Measurements from ENCODE around the gene PDLIM5.

The PDLIM5 gene

DNA sequence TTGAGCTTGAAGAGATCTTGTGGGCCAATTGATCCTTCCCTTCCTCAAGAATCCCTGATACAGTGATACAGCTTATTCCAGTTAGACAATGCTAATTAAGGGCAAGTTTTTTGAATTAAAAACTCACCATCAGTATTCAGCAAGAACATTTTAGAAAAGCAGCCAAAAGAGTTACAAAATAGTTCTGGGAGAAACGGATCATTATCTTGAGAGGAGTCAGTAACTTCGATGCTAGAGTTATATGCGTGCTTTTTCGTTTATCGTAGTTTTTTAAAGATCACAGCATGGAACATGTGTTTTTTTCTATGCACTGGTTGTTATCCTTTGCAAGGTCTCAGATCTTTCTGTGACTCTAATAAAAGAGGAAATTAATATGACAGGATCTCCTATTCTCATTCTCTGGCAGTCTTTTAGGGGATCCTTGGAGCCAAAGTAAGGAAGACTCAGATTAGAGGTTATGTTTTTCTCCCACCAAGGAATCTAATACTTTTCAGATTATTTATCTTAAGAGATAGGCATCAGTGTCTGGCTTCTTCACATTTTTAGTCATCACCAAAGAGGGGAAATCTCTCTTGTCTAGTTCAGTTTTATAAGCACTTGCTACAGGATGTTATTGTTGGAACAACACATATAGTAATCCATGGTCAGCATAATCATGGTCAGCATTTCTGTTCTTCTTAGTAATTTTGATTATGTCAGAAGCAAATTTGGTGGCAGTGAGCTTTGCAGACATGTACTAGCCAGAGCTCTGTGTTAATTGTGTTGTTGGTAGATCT is 109.7 kb downstream of the PDLIM5 start:
- DNase-seq (ENCODE audit: low read depth), result no peak

DNA sequence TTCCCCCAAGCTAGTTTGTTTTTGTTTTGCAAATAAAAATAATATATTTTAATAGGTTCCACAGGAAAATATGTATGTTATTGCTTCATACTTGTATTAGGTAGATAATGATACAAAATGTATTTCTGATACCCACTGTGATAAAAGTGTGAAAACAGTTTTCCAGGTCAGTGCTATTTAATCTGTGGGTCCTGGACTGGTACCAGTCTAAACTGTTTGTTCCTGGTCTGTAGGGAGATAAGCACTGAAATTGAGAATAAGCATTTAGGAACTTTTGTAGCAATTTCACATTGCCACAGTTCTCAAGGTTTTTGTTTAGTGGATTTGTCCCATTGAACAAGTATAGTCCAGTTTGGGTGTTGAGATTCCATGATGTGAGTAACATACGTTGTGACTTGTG is 110.5 kb downstream of the PDLIM5 start:
- DNase-seq (ENCODE audit: low read depth), result no peak

DNA sequence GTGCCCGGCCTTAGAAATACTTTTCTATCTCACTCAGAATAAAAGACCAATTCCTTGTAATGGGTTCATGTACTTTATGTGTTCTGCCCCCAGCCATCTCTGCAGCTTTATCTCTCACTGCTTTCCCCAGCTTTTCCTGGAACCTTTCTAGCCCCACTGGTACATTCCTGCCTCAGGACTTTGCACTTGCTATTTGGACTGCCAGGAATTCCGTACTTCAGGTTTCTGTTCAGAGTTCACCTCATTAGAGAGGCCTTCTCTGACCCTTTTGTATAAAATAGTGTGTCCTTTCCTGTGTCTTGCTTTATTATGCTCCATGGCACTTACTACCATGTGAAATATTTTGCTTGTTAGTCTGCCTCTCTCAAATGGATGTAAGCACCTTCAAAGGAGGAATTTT is 112.5 kb downstream of the PDLIM5 start:
- no peak for DNase-seq (ENCODE audit: low read depth)

DNA sequence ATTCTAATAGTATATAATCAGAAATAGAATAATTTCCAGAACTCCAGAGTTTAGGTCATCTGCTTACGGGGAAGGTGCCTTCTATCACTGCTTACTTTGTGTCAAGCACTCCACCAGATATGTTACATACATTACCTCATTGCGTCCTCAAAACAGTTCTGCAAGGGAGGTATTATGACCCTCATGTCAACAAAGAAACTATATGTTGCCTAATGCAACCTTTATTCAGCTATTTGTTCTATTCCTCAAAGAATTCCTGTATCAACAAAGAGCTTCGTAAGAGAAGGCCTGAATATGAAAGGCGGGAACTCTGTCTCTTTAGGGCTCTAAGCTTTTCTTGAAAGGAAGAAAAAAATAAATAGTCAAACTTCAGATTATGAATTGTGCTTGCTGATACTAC is 114.7 kb downstream of the PDLIM5 start:
- no peak for DNase-seq (ENCODE audit: low read depth)

DNA sequence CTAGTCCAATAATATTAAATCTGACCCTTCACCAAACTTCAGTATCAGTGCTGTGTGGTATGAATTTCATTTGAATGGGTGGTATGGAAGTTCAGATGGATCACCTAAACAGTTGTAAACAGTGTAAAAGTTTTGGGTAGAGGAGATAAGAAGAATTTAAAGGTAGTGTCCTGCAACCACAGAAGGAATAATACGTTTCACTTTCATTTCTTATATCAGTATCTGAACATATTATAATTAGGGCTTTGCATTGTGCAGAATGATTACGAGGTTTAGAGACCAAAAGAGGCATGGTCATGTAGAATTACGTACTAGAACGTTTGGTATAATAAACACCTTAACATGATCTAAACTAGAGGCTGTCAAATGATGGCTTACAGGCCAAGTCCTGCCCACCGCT is 116.1 kb downstream of the PDLIM5 start:
- DNase-seq (ENCODE audit: low read depth), result no peak

DNA sequence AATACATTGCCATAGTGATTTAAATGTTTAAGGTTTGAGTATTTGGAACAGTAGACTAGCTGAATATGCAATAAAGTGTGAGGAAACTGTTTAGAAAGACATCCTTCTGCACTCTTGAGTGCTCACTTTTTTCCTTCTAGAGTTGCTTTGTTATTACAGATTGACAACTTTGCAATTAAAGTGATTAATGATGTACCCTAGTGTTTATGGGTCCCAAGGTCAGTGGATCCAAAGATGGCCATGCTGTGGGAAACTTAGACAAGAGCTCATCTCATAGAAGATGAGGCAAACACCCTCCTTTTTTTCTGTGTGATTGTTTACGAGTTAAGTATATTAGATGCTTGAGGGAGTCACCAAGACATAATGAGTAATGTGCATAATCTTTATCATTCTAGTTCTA is 118.8 kb downstream of the PDLIM5 start:
- no peak for DNase-seq (ENCODE audit: low read depth)

DNA sequence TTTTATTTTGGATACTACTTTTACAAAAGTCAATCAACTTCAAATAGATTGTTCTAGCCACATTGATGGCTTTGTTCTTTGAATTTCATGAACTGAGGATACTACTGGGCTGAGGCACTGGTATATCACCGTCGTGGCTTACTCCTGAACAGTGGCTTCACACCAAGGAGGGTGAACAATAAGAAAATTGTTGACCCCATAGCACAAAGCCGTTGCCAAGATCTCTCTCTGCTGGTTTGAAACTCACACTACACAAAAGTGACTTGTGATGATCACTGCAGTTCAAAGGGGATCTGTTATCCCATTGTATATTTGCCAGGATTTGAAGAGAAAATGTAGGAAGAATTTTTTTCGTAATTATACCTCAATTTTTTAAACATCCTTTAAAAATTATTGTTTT is 119.6 kb downstream of the PDLIM5 start:
- no peak for DNase-seq (ENCODE audit: low read depth)

DNA sequence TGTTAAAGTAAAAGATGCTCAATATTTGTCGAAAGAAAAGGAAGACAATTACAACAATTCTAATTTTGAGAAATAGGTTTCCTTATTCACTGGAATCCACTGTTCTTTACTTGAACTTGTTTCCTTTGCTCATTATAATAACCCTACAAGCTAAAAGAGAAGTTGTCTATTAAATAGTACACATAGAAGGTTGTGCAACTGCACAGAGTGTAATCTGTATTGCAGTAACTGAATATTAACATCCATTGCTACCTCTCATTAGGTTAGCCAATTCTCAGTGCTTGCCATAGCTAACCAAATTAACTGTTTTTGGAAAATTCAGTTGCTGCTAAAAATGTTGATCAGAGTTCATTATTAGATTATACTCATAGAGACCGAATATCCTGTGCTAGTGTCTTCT is 120.0 kb downstream of the PDLIM5 start:
- no peak for DNase-seq (ENCODE audit: low read depth)

DNA sequence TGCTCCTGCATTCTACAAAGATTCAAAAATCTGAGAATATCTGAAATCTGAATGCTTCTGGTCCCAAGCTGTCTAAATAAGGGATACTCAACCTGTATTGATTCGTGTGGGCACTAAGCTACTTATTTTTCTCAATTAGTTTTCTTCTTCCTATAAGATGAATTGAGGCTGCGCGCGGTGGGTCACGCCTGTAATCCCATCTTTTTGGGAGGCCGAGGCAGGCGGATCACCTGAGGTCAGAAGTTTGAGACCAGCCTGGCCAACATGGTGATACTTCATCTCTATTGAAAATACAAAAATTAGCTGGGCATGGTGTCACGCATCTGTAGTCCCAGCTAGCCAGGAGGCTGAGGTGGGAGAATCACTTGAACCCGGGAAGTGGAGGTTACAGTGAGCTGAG is 122.3 kb downstream of the PDLIM5 start:
- no peak for DNase-seq (ENCODE audit: low read depth)

DNA sequence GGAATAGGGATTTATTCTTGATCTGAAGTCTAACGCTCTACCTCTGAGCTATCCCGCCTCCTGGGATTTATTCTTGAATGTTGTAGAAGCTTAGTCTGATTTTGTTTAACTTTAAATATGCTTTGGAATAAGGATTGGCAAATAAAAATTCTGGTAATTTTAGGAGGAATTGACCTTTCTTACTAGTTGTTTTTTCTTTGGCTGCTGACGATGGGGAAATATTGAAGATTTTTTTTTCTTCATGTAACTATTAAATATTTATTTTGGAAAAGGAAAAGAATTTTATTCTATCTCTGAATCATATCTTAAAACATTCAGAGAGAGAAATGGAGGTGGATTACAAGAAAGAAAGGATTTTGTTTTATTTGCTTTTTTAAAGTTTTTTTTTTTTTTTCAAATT is 122.9 kb downstream of the PDLIM5 start:
- DNase-seq (ENCODE audit: low read depth), result no peak

DNA sequence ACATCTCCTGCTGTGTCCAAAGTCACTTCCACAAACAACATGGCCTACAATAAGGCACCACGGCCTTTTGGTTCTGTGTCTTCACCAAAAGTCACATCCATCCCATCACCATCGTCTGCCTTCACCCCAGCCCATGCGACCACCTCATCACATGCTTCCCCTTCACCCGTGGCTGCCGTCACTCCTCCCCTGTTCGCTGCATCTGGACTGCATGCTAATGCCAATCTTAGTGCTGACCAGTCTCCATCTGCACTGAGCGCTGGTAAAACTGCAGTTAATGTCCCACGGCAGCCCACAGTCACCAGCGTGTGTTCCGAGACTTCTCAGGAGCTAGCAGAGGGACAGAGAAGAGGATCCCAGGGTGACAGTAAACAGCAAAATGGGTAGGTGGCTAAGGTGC is 123.9 kb downstream of the PDLIM5 start:
- no peak for DNase-seq (ENCODE audit: low read depth)

DNA sequence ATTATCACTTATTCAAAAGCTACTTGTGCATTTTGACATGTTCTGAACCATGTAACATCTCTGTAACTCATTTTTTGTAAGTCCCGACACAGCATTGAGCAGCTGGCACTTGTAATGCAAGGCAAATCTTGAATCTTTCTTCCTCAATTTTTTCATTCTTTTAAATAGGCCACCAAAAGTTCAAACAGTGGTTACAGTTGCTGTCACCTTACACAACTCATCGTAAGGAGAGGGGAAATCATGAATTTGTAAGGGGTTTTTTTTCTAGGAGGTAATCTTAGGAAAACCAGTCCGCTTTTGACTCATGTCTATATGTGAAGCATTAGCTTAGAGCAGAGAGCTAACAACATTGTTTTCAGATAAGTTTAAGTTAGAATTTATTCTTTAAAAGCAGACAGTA is 124.5 kb downstream of the PDLIM5 start:
- DNase-seq (ENCODE audit: low read depth), result no peak

DNA sequence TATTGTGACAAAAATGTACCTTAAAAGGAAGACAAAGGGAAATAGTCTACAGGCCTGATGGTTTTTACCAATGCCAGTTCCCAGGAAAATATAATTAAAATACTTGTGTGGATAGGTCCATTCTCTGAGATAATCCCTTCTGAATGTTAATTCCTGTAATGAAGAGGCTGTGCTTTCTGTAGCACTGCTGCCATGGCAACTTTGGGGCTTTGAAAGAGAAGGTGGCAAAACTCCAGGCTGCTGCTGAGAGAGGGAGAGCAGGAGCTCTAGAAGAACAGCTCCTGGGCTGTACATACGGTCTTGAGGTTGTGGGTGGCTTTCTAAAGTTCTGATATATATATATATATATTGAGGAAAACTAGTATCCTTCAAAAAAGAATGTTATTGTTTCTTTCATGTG is 125.4 kb downstream of the PDLIM5 start:
- no peak for DNase-seq (ENCODE audit: low read depth)

DNA sequence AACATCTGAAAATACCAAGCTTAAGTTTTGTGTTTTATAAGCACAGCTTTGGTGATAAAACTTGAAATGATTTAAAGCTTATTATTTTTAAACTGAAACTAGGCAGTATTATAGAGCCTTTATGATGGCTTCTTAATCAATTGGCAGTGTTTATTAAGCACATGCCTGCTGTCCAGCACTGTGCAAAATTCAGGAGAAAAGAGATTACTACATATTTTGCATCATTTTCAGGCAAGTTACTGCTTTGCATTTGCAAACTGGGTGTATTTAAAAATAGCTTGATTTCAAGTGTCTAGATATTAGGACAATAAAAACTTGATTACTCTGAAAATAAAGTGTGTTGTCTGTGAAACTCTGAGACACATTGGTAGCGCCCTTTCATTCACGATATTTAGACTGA is 126.5 kb downstream of the PDLIM5 start:
- DNase-seq (ENCODE audit: low read depth), result no peak

DNA sequence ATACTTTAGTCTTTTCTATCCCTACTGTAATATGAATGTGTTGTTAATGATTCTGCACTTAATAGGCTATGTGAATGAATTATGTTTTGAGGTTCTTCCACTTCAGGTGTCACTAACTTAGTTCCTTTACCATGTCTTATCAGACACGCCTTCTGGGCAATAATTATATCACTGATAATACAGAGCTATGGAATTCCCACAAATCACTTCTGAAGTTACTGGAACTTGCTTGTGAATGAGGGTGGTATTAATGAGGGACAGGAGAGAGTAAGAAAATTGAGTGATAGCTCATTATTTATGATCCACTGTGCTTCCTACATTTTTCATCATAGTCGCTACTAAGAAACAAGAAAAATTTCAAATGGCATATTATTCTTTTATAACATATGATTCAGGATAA is 130.0 kb downstream of the PDLIM5 start:
- no peak for DNase-seq (ENCODE audit: low read depth)

DNA sequence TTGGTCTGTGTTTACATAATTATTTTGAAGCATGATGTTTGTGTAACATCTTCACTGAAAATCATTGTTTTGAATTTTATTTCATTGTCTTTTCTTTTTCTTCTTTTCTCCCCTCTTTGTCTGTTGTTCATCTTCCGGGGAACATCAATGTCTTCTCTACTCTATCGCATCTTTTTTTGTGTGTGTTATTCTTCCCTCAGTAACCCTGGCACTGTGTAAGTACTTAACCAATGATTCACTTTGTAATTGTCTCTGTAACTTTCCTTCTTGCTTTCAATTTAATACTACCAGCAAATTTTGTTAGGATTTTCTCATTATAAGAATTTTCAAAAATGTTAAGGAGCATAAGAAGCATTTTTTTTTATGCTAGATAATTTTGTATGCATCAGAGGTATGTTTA is 130.8 kb downstream of the PDLIM5 start:
- no peak for DNase-seq (ENCODE audit: low read depth)

DNA sequence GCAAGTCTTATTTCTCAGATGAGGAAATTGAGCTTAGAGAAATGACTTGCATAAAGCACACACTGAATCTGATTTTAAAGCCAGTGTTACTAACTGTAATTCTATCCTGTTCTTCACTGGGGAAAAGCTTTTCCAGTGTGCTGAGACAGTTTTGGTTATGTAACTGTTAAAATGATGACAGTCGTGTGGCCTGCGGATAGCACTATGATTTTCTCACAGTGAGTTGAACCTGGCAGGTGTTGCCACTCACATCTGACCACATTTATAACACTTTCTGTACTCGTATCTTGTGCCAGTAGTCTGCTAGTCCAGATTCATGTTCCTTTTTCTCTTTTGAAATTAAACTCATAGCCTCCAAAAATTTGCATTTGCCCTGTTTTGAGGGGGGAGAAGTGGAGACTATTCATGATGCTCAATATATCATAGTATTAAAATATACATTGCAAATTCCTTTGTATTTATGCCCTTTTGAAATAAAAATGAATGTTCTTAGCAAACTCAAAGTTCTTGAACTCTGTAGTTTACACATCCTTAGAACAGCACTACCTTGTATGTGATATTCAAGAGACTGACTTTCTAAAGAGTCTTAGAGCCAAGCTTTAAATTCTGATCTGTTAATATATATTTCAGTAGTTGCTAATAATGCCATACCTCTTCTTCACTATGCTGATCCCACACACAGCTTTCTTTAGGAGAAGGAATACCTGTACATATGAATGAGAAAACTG is 132.3 kb downstream of the PDLIM5 start:
- DNase-seq (ENCODE audit: low read depth), result no peak

DNA sequence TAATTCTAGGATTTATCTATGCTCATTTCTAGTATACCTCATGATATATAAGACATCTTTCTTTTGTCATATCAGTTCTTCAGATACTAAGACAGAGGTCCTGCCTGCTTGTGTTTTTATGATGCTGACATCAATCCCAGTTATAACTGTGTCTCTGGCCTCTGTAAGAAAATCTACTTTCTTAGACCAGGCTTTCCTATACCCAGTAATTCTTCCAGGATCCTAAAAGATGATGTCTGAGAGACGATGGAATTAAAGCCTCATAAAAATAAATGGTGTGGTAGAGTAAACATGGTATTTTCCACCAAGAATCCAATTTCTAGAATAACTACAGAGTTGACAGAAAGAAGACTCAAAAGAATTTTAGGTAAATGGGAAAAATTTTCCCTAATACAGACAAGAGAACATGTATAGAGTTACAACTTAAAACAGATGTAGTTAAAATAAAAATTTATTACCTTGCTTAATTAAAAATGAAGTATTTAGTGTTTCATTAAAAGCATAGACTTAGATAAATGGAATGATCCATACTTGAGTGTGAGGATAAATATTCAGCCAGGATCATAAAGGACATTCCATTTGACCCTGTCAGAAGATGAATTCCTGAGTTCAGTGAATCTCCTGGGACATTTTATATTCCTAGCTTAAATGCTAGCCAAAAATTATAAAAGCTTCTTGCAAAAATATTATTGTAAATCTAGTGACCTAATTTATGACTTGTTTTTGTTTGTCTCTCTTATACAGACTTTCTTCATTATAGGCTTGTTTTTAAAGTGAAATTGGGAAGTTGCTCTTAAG is 137.4 kb downstream of the PDLIM5 start:
- no peak for DNase-seq (ENCODE audit: low read depth)

DNA sequence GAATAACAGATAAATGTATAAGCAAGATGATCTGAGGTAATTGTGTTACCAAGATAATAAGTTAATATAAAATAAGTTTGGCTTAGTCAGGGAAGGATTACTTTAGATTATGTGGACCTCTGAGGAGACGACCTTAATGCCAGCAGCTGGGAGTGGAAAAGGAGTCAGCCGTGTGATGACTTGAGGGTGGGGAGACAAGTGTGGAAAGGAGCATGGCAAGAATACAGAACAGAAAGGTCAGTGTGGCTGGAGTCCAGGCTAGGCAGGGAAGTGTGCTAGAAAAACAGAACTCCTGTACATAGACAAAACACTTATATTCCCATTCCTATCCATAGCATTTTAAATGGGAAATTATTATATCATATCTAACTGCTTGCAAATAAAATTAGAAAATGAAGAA is 138.8 kb downstream of the PDLIM5 start:
- no peak for DNase-seq (ENCODE audit: low read depth)

DNA sequence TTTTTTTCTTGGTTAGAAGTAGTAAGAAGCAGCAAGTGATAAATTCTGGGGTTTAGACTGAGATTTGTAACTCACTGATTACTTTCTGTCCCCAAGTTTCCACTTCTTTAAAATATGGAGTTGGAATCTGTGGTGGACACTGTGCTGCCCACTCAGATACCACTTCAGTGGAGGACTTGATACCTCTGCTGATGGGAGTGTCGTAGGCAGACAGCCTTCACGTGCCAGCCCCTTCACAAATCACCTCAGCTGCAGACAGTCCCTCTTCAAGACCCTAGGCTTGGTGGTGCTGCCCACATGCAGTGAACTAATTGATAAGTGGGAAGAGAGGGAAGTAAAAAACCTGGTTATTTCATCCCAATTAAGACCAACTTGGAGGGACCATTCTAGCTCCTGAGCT is 139.5 kb downstream of the PDLIM5 start:
- no peak for DNase-seq (ENCODE audit: low read depth)

DNA sequence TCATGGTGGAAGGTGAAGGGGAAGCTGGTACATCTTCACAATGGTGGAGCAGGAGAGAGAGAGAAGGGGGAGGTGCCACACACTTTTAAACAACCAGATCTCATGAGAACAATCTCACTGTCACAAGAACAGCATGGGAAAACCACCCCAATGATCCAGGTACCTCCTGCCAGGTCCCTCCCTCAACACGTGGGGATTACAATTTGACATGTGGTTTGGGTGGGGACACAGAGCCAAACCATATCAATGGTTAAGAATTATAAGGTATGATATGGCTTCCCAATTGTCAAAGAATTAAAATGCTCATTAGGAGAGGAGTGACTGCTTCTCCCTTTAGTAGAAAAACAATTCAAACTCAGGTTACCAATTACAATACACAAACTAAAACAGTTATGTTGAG is 143.3 kb downstream of the PDLIM5 start:
- no peak for DNase-seq (ENCODE audit: low read depth)

DNA sequence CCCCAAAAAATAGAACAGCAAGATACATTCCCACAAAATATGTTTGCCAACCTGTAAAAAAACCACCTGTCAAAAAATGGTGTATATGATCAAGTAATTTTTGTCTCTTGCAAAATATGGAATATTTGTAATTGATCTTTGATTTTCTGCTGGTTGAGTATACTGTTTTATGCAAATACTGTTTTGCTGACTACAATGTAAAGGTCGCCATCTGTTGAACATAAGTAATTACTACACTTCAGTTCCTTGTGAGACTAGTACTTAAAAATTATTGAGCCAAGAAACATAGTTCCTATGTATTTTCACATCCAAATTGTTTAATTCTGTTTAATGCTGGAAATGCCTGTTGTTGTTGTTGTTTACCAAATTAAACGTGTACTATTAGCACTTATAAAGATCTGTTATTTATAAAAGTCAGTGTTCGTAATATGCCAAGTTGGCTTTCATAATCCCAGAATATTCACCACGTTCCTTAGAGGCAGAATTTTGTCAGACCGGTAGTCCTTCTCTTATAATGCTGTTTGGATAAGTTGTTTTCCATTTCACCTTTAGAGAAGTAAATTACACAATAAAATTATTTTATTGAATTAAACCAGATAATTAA is 144.2 kb downstream of the PDLIM5 start:
- no peak for DNase-seq (ENCODE audit: low read depth)

DNA sequence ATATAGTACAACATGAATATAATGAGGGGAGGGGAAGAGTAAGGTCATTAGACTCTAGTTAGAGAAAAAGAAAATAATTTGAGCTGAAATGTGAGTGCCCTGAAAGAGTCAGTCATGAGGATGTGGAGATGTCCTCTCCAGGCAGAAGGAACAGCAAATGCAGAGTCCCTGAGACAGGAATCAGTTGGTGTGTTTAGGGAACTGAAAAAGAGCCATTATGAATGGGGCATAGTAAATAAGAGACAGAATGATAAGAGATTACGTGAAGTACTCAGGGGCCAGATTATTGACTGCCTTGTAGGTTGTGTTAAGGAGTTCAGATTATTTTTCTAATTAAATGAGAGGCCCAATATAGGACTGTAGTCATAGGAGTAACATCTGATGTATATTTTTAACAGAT is 147.0 kb downstream of the PDLIM5 start:
- DNase-seq (ENCODE audit: low read depth), result no peak
